Head of caudate nucleus (tissue), 42 donors: ENCODE data around the gene CD44.
A peak's percentile ranks its signal among the peaks of the same experiment; 100 is the strongest.

ENCODE experiments used
- DNase-seq, 42 donors: peaks; one replicate each; pipeline versions ENCODE4 v3.0.0 to v3.0.0-alpha.2; 2020 to 2021; ENCODE audit warnings: mixed read lengths in 7 of 42
- intact Hi-C: fragments of 100-400 bp; cut with DNase I; formaldehyde crosslinking; loops from one replicate; pipeline ENCODE4 v1.15.0; 2022

CD44 gene

DNA sequence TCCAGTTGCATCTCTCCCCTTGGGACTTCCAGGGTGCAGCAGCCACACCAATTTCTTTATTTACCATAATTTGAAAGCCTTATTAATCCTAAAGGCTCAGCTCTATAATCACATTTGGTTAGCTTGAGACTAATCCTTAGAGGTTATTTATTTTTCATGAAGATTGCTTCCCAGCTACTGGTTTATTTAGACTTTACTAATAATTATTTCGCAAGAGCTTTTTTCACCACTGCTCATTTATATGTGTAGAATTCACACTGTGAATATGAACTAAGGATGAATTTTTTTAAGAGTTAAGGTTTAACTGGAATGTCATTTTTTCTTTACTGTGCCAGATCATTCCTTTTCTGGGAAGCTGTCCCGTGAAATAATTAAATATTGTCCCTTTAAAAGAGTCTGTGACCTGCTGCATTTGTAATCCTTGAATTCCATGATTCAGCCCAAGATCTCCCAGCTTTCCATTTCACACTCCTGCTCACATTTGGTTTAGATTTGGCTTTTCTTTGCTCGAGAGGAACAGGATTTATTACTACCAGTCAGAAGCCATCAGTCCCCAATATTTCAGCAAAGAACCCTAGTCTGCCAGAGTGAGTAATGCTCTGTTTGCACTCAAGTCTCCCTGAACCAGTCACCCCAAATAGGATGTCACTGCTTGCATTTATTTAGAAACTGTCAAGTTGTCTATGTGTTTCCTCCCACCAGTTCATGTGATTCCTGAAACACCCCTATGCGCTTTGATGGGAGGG, 4.4 kb upstream of the CD44 start:
- DNase-seq = no peak

DNA sequence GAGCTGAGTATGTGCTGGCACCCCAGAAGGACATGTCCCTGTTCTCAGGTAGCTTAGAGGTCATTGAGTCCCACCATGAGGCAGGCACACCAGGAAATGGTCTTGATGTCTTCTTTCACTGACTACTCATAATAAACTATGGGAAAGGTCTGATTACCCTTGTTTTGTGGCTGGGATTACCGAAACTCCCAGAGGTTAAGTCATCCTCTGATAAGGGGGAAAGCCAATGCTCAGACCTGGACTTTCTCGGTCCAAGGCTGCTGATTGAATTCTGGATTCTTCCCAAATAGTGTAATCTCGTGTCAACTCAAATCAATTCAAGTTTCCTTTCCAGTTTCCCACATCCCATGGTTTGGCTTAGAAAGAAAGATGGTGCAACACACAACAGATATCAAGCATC, 3.7 kb upstream of the CD44 start:
- DNase-seq = no peak
- intact Hi-C loops = no loop called here

More for the DNA sequence above, 4.4 kb upstream of the CD44 start:
- intact Hi-C loops = no loop called here

DNA sequence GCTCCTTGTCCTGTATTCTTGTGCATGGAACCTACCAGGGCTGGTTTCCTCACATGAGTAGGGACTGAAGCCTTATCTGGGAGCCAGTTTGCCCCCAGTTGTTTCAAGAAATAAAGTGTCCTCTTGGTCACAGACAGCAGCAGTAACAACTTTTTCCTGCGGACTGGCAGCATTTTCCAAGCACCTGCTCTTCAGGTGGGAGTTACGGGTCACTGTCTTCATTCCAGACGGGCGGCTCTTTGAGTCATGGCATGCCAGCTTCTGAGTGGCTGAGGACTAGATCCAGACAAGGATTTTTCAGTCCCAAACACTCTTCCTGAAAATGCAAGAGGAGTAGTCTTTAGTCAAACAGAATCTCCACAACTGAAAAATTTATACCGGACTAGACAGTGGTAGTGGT, 2.7 kb upstream of the CD44 start:
- no peak for DNase-seq
- intact Hi-C loops = no loop called here

GRCh38 chr11:35138058-35138457, 913 bp upstream of the CD44 start:
- DNase-seq = no peak
- intact Hi-C loops = no loop called here

GRCh38 chr11:35138606-35138942, 397 bp upstream of the CD44 start:
- DNase-seq = peak in 1 of 42 donors; percentile 20
- intact Hi-C loops = no loop called here

- intact Hi-C loops = no loop called here
- DNase-seq = peak in 1 of 42 donors; percentile 16
Measured at GRCh38 chr11:35139722-35140282, 831 bp downstream of the CD44 start.

- intact Hi-C loops = no loop called here
- DNase-seq = no peak
Measured at GRCh38 chr11:35141071-35141470, 2.1 kb downstream of the CD44 start.

DNA sequence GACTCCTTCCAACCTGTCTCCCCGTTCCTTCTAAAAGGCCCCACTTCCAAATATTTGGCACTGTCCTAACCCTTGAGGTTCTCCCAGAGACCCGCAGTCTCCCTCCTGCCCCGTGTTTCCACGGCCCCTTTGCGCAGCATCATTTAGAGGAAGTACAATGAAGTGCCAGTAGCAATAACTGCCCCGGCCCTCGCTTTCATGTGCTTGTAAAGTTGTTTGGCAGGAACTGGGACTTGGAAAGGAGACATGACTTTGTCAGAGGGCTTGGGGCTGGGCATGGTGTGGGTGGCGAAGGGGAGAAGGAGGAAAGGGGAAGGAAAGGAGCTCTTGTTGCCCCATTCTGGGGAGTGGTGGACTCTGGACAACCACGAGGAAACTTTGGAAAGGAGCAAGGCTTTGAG, 2.6 kb downstream of the CD44 start:
- intact Hi-C loops = no loop called here
- peak in 28 of 42 donors; percentile 14 to 62 (median 34) for DNase-seq

- intact Hi-C loops = no loop called here
- no peak for DNase-seq
Measured at GRCh38 chr11:35142481-35143075, 3.6 kb downstream of the CD44 start.

DNA sequence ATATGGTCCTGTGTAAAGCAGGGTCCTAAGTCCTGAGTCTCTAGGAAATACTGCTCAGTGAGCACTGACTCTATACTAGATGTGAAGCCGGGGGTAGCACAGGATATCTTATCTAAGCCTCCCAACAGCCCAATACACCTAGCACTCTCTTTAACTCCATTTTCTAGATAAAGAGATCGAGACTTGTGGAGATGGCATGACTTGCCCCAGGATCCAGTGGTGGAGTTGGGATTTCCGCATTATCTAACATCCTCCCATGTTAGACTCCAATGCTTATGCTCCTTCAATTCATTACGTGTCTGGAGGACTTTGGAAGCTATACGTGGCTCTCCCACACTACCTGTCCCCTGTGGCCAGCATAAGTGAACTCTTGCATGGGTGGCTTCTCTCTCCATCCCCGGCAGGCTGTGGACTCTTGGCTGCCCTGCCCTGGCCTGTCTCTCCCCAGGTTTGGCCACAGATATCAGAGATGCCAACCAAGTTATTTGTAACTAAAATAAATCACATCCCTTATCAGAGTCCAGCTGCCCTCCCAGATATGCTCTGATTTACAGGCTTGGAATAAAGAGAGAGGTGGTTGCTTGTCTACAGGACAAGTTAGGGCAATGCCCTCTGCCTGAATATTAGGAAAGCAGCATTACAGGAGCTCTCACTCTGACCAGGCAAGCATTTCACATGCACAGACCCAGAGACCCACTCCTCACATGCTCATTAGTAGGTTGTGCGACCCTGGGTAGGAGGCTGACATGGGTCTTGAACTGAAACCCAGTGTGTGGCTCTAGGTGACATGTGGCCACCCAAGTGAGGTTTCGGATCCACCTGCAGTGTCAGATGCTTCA, 4.5 kb downstream of the CD44 start:
- no peak for DNase-seq
- intact Hi-C loops = no loop called here

DNA sequence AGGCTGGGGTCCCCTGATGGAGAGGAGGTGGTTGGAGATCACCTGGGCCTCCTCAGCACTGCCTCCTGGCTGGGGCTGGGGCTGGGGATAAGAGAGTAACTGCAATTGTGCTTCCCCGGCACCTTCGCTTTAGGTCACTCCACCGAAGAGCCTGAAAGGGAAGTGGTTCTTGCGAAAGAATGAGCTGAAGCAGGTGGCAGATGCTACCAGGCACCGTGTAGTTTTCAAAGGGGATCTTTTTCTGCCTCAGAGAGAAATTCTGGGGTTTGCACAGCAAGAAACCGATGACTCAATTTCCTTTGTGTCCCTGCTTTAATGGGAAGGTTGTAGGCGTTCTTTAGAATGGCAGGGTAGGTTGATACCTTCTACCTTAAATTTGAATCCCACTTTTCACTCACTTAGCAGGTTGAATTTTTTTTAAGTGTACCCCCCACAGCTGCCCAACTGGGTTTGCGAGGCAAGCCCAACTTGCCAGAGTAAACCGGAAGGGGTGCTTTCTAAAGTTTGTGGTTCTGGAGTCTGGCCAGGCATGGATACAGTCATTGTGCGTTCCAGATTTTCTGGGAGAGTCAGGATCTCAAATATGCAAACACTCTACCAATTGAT, 5.3 kb downstream of the CD44 start:
- peak in 10 of 42 donors; percentile 8 to 69 (median 36) for DNase-seq
- intact Hi-C loops = no loop called here

- DNase-seq = no peak
- intact Hi-C loops = no loop called here
Measured at GRCh38 chr11:35144806-35145205, 5.8 kb downstream of the CD44 start.

DNA sequence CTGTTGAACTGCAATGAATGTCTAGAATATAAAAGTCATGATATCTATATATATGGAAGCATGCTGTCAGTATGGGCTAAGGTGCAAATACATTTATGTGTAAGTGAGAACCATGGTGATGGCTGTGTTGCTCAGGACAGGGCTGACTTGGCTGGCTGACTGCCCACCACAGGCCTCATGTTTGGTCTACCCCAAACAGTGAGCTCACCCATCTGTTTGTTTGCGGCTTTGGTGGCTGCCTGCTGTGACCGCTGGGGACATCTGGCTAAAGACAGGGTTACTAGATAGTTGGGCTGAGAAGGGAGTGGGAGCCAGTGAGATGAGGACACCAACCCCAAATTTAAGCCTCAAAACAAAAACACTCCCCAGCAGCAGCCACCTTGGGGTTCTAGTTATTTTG, 6.3 kb downstream of the CD44 start:
- DNase-seq = no peak
- intact Hi-C loops = no loop called here

DNA sequence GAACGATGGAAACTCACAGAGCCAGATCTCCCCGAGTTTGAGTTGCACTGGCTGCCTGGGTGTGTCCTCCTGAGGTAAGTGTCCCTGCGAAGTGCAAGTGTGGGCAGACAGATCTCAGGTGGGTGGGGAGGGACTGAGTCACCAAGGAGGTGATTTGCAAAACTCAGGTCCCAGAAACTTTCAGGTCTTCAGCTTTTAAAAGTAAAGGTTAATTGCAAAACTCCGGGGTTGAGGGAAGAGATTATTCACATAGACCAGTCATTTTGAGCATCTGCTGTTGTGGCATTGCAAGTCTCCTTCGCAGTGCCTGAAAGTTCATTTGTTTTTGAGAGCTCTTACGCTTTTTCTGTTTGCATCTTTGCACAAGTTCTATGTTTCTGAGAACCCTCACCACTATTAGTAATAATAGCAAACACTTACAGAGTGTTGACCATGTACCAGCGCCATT, 7.1 kb downstream of the CD44 start:
- intact Hi-C loops = no loop called here
- peak in 27 of 42 donors; percentile 12 to 82 (median 39) for DNase-seq

GRCh38 chr11:35146711-35147110, 7.7 kb downstream of the CD44 start:
- intact Hi-C loops = no loop called here
- no peak for DNase-seq

DNA sequence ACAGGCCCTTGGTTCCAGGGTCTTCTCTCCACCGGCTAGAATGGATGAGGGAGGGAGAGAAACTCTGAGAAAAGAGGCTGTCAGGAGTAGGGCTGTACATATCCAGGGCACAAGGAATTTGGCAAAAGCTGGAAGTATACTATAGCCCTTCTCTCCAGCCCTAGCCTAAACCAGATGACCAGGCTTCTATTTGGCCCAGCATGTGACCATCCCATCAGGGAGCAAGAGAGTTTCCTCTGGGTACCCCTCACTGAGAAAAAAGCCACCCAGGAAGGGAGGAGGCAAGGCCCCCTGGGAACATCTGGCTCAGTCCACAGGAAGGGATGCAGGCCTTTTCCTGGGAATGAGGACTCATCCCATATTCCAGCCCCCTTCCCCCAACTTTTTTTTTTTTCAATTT, 8.3 kb downstream of the CD44 start:
- no peak for DNase-seq
- intact Hi-C loops = no loop called here

DNA sequence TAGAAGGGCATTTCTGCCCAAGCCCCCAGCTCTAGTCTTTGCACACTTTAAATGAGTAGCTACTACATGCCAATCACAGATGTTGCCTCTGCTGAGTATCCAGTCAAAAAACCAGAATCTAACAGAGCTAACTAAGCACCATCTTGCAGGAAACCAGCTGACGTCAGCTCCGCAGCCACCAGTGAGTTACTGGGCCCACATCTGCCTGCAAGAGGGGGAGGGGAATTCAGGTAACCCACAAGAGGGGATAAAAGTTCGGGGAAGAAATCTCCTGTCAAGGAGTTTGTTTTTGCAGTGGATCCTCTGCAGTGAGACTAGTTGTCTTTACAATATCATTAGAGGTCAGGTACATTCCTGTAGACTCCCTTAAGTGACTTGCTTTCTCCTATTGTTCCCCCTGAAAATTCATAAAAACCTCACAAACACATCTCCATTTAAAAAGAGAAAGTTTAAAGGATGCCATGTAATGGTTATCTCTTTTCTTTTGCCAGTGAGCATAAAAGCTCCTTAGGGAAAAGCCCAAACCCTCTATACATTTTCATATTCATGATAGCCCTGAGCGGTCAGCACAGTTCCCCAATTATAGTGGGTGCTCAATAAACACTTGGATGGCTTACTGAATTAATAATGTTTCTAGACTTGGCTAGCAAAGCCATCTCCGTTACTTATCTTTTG, 9.3 kb downstream of the CD44 start:
- no peak for DNase-seq
- intact Hi-C loops = no loop called here

DNA sequence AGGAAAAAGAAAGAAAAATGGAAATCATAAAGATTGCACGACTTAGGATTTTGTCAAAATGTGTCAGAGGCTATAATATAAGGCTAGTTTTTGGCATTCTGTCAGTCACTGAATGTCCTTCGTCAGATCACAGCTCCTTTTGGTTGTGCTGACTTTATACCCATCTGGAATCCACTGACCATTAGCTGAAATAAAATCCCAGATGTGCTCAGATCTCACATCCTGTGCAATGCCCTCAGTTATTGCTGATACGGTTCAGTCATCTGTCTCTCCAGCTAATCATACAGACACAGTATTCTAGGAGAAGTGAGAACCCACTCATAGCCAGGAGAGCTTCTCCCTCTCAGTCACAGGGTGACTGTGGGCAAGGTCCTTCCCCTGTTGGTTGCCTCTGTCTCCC, 11.5 kb downstream of the CD44 start:
- intact Hi-C loops = no loop called here
- DNase-seq = no peak

DNA sequence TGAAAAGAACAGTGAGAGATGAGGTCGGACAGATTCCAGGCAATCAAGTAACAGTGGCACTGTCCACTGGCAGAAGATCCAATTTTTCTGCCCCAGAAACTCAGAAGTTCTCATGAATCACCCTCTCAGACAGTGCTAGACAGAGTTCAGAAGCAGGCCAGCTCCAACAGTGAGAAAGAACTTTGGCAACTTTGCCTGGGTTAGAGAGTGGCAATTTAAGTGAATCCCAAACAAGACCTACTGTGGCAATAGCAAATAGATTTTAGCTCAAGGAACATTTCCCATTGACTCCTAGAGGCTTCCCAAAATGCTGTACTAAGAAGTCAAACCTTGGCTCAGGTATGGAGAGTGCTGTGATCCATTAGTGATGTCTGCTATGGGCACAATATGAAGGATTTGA, 12.3 kb downstream of the CD44 start:
- intact Hi-C loops = no loop called here

More for the DNA sequence above, 12.3 kb downstream of the CD44 start:
- peak in 1 of 42 donors; percentile 46 for DNase-seq
